Gastroesophageal sphincter (tissue), 4 donors: Measurements from ENCODE around the gene KNDC1. TPM values are rescaled to one million over a fixed set of nuclear protein-coding genes. Genes with fewer than 3 reads are reported as not detected.

Source experiments
- ATAC-seq: fragments of 150-250 bp; one replicate; pipeline ENCODE4 v1.9.1; 2016; ENCODE audit warnings: mild to moderate bottlenecking, moderate library complexity
- H3K27ac ChIP-seq, 4 donors: fragments of 200-600 bp; sonication (generic) in 3 of 4; 1 replicate in 3 of 4; 2 replicates in 1 of 4; pipeline ENCODE4 v1.5.1; 2016 to 2019
- H3K27me3 ChIP-seq: fragments of 200-600 bp; sonication (generic); one replicate; pipeline ENCODE4 v1.5.1; 2019
- H3K36me3 ChIP-seq, 2 donors: fragments of 200-600 bp; sonication (generic); one replicate each; pipeline ENCODE4 v1.5.1; 2019; ENCODE audit warnings: control low read depth in 1 of 2
- H3K4me1 ChIP-seq, 3 donors: fragments of 200-600 bp; sonication (generic); 1 replicate in 2 of 3; 2 replicates in 1 of 3; pipeline ENCODE4 v1.5.1; 2016 to 2019; ENCODE audit warnings: control low read depth in 2 of 3
- H3K4me3 ChIP-seq, 2 donors: fragments of 200-600 bp; sonication (generic); one replicate each; pipeline ENCODE4 v1.5.1; 2019; ENCODE audit warnings: mild to moderate bottlenecking in 1 of 2, moderate library complexity in 1 of 2
- H3K9me3 ChIP-seq, 3 donors: fragments of 200-600 bp; sonication (generic); one replicate each; pipeline ENCODE4 v1.5.1; 2017 to 2019; ENCODE audit warnings: control low read depth in 2 of 3
- EP300 ChIP-seq: sonication (generic); formaldehyde crosslinking; IDR thresholded peaks from one replicate; pipeline ENCODE4 v1.6.1; 2017; ENCODE audit warnings: antibody characterized with exemption, mild to moderate bottlenecking
- POLR2A ChIP-seq, 2 donors: fragments of 450-650 bp; IDR thresholded peaks; one replicate each; pipeline ENCODE4 v1.6.1; 2017; ENCODE audit warnings: antibody characterized with exemption in 2 of 2, mild to moderate bottlenecking in 2 of 2, moderate library complexity in 1 of 2
- POLR2AphosphoS5 ChIP-seq: sonication (generic); formaldehyde crosslinking; IDR thresholded peaks from one replicate; pipeline ENCODE4 v1.6.1; 2017; ENCODE audit warnings: antibody characterized with exemption
- WGBS, 2 donors: methylation state at CpG; one replicate each; pipeline ENCODE4 v1.1.5; 2018; ENCODE audit warnings: low coverage in 1 of 2; 5-methylcytosine and 5-hydroxymethylcytosine counted together
- total RNA-seq, 4 donors: library from RNA; depleted of rRNA; stranded (reverse); fragments of >200 nt; gene quantifications; one replicate each; pipeline ENCODE4 v1.1.0, GENCODE V29; 2016
- TF ChIP-seq, protein P1 (sequence below), 4 experiments: fragments of 200-600 bp in 2 of 4; fragments of 450-650 bp in 2 of 4; sonication (generic) in 1 of 4; IDR thresholded peaks; one replicate each; pipeline ENCODE4 v1.5.1; 2017 to 2019; ENCODE audit warnings: antibody characterized with exemption in 4 of 4, mild to moderate bottlenecking in 2 of 4, moderate library complexity in 2 of 4

Gene KNDC1
- total RNA-seq, 4 donors from 2014 or later, result 0.62 to 3.4 (median 0.98) TPM

DNA sequence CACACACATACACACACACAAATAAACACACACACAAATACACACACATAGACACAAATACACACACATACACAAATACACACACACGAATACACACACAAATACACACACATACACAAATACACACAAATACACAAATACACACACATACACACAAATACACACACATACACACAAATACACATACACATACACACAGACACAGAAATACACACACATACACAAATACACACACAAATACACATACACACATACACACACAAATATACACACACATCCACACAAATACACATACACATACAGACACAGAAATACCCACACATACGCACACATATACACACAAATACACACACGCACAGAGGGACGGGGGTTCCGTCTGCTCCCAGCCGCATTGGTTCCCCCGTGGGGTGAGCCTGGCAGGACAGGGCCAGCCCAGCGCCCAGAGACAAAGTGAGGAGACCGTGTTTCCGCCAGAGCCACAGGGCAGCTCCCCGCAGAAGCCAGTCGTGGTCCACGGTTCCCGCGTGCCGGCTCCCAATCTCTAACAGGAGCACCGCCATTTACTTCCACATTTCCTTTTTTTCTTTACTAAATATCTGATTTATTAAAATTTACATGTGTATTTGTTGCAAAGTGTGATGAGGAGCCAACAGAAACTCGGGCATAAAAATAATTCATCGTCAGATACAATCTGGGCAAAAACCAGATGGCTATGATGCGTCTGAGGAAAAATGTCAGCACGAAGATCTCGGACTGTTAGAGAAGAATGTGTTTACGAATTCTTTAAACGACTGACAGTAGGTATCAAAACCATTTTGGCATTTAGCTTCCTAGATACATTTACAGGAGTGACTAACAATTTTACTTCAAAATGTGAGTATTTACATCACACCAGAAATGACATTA is 3.1 kb upstream of the KNDC1 start:
- TF ChIP-seq POLR2AphosphoS5, result no peak
- TF ChIP-seq, protein P1, sequence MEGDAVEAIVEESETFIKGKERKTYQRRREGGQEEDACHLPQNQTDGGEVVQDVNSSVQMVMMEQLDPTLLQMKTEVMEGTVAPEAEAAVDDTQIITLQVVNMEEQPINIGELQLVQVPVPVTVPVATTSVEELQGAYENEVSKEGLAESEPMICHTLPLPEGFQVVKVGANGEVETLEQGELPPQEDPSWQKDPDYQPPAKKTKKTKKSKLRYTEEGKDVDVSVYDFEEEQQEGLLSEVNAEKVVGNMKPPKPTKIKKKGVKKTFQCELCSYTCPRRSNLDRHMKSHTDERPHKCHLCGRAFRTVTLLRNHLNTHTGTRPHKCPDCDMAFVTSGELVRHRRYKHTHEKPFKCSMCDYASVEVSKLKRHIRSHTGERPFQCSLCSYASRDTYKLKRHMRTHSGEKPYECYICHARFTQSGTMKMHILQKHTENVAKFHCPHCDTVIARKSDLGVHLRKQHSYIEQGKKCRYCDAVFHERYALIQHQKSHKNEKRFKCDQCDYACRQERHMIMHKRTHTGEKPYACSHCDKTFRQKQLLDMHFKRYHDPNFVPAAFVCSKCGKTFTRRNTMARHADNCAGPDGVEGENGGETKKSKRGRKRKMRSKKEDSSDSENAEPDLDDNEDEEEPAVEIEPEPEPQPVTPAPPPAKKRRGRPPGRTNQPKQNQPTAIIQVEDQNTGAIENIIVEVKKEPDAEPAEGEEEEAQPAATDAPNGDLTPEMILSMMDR (IDR thresholded peaks at IDR 0.05), result no peak
- no peak for TF ChIP-seq EP300
- TF ChIP-seq POLR2A (IDR thresholded peaks at IDR 0.05), result no peak
- Histone ChIP-seq H3K4me3 (no peak overlapping the region), H3K36me3 (no peaks in the 10 kb centered on the region), H3K27me3 (peaks cover 36% of the 10 kb centered on the region), H3K9me3 (no peaks in the 10 kb centered on the region), H3K27ac (no peak overlapping the region), H3K4me1 (peaks cover 0 to 30% (median 11%) of the 10 kb centered on the region in 3 donors)
- no peak for ATAC-seq
- 27 to 54% methylated on average over 9 to 17 of the region's 24 CpGs for WGBS, 2 donors

DNA sequence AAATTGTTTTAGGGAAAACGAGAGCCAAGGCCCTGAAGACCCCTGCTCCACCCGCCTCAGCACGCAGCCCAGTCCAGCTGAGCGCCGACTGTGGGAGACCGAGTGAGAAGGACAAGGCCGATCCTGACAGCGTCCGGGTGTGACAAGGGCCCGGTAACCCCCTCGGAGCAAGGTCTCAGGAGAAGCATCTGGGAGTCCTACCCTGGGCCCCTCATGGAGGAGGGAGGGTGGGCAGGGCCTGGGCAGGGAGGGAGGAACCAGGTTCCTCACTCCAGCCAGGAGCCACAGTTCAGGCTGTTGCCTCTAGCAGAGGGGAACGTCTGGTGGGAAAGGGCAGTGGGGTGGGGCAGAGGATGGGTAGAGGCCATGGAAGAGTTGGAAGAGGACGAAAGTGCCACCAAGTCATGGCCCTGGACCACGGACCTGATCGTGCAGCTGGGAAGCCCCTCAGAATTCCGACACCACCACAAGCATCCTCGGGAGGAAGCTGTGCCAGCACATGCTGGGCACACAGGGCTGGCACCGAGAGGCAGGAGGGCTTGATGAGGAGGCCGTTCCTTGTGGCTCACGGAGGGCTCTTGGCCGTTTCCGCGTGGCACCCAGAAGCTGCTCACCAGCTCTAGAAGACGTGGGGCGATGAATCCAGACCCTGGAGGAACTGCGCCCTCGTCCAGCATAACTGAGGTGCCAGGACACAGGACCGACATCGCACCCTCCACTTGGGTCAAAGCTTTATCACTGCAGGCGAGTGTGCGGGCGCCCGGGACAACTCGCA is 2.2 kb upstream of the KNDC1 start:
- H3K4me1 ChIP-seq, result peaks cover 0 to 30% (median 11%) of the 10 kb centered on the region in 3 donors
- H3K27ac ChIP-seq, result no peak overlapping the region
- no peaks in the 10 kb centered on the region for H3K36me3 ChIP-seq
- no peak overlapping the region for H3K4me3 ChIP-seq
- ATAC-seq, result no peak
- H3K27me3 ChIP-seq, result peaks cover 45% of the 10 kb centered on the region
- H3K9me3 ChIP-seq, result no peaks in the 10 kb centered on the region
- TF ChIP-seq POLR2A (IDR thresholded peaks at IDR 0.05), result no peak
- TF ChIP-seq, protein P1 (IDR thresholded peaks at IDR 0.05), result no peak
- TF ChIP-seq EP300, result no peak
- no peak for TF ChIP-seq POLR2AphosphoS5
- WGBS, 2 donors, result 80% methylated on average over 4 of the region's 34 CpGs; no CpG with 5 or more reads in 1 of the 2 donors

DNA sequence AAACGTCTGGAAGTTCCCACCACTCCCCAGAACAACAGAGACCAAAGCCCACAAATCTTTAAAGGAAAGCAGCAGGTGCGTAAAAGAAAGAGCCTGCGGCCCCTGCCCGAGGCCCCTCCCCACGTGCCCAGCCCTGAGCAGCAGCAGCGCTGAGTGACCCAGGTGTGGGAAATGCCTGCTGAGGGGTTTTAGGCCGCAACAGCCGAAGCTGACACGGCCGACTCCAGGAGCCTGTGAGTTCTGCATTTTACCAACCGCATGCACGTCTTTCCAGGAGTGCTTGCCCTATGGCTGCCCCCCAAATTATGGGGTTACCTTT is 1.6 kb upstream of the KNDC1 start:
- H3K4me3 ChIP-seq, result no peak overlapping the region
- H3K9me3 ChIP-seq, result no peaks in the 10 kb centered on the region
- ATAC-seq, result no peak
- H3K27ac ChIP-seq, result no peak overlapping the region
- H3K36me3 ChIP-seq, result no peaks in the 10 kb centered on the region
- TF ChIP-seq POLR2AphosphoS5 (no peak), EP300 (no peak), POLR2A (IDR thresholded peaks at IDR 0.05) (no peak)
- TF ChIP-seq, protein P1 (IDR thresholded peaks at IDR 0.05), result no peak
- peaks cover 0 to 30% (median 11%) of the 10 kb centered on the region in 3 donors for H3K4me1 ChIP-seq
- H3K27me3 ChIP-seq, result peaks cover 51% of the 10 kb centered on the region
- WGBS, 2 donors, result 43% methylated on average over 6 of the region's 12 CpGs; no CpG with 5 or more reads in 1 of the 2 donors

DNA sequence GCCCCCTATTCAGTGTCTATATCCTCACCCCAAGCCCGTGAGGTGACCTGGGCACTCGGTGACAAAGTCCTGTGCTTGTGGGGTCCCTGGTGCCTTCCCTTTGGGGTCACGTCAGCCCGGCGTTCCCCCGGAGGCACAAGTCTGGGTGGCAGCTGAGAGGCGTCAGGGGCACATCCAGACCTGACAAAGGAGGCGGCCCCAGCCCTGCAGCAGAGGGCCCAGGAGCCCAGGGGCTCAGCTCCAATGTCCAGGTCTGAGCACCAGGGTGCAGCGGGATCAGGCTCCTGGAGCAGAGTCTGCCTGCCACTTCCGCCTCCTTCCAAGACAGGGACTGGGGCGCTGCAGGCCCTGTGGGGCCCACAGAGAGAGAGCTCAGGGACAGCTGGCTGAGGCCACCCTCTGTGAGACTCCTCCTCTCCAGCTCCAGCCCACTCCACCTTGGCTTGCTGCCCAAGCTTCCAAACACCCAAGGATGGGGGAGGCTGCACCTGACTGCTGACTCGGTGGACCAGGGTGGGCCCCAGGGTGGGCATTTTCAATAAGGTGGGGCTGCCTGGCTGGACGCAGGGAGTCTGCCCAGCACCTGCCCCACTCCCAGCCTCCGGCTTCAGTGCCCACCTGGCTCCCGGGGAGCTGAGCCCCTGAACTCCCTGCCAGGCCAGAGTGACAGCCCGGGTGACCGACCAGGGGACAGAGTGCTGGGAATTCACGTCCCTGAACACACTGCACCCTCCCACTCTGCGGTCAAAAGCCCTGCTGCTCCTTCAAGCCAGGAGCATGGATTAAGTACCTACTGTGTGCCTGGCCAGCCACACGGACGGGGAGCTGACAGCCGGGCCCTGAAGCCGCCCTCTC is 1.0 kb upstream of the KNDC1 start:
- H3K27ac ChIP-seq, result no peak overlapping the region
- H3K4me3 ChIP-seq, result no peak overlapping the region
- H3K36me3 ChIP-seq, result no peaks in the 10 kb centered on the region
- TF ChIP-seq, protein P1 (IDR thresholded peaks at IDR 0.05), result no peak
- TF ChIP-seq EP300, result no peak
- no peak for TF ChIP-seq POLR2AphosphoS5
- TF ChIP-seq POLR2A (IDR thresholded peaks at IDR 0.05), result no peak
- peaks cover 0 to 30% (median 11%) of the 10 kb centered on the region in 3 donors for H3K4me1 ChIP-seq
- H3K9me3 ChIP-seq, result no peaks in the 10 kb centered on the region
- ATAC-seq, result no peak
- H3K27me3 ChIP-seq, result peaks cover 56% of the 10 kb centered on the region
- 80% methylated on average over 1 of the region's 23 CpGs; no CpG with 5 or more reads in 1 of the 2 donors for WGBS, 2 donors
